Measurements from ENCODE around the gene IFNA6.
A peak's percentile ranks its signal among the peaks of the same experiment; 100 is the strongest.

Gene IFNA6

DNA sequence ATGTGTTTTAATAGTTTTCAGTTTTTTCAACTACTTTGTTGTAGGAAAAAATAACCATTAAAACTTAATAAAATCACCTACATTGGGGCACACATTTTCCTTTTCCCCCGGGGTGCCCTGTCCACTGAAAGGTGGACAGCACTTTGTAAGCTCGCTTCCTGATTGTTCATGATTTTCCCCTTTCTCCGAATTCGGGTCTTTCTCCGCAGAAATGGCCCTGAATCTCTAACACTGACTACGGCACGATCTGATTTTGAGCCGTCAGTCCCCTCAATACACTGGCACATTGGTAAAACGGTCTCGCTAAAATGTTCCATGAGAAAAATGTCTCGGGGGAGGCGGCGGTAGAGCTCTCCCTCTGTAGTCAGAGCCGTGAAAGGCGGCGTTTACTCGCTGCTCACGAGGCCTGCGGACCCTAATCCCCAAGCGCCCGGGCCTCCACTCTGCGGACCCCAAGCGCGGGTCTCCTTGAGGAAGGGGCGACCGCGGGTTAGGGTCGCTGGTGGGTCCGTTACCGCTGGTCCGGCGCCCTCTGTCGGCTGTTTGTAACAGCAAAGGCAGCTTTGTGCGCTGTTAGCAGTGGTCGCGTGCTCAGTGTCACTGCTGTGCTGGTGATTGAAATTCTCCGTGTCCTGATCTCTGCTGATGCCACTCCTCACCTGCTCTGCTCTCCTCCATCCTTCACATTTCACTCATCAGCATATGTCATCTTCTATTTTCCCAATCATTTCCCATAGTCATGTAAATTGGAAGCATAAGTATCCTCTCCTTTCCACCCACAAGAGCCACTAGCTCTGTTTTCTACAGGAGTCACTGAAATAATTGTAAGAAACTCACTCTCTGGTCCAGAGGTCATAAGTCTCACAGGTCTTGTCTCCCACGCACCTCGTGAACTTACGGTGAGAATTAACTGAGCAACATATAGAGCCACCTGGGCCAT, 45.4 kb upstream of the IFNA6 start:
- peaks cover 5% of the 10 kb centered on the region; the same call in 1 of the 2 replicates for H3K4me1 ChIP-seq (ENCODE audit: control insufficient read depth, low read length)
- no peak overlapping the region for H3K27ac ChIP-seq (ENCODE audit: low read depth, low read length)
- H3K9me2 ChIP-seq (replicated peaks; ENCODE audit: control insufficient read depth, low read length) = no peaks in the 10 kb centered on the region
- H3K79me2 ChIP-seq (ENCODE audit: control insufficient read depth, low read length) = no peaks in the 10 kb centered on the region
- H3K9me3 ChIP-seq (ENCODE audit: control insufficient read depth, insufficient read depth, low read length) = no peaks in the 10 kb centered on the region
- H3K4me3 ChIP-seq (ENCODE audit: low read length) = peak overlapping the region; percentile 20
- TF ChIP-seq, protein P1, sequence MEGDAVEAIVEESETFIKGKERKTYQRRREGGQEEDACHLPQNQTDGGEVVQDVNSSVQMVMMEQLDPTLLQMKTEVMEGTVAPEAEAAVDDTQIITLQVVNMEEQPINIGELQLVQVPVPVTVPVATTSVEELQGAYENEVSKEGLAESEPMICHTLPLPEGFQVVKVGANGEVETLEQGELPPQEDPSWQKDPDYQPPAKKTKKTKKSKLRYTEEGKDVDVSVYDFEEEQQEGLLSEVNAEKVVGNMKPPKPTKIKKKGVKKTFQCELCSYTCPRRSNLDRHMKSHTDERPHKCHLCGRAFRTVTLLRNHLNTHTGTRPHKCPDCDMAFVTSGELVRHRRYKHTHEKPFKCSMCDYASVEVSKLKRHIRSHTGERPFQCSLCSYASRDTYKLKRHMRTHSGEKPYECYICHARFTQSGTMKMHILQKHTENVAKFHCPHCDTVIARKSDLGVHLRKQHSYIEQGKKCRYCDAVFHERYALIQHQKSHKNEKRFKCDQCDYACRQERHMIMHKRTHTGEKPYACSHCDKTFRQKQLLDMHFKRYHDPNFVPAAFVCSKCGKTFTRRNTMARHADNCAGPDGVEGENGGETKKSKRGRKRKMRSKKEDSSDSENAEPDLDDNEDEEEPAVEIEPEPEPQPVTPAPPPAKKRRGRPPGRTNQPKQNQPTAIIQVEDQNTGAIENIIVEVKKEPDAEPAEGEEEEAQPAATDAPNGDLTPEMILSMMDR (IDR thresholded peaks at IDR 0.05; ENCODE audit: low read depth, low read length, poor library complexity, severe bottlenecking) = peak; percentile 92
- peak; percentile 85; the same call in 1 of the 2 replicates for TF ChIP-seq EZH2phosphoT487 (IDR thresholded peaks at IDR 0.05; ENCODE audit: borderline replicate concordance, low read length)
- H3F3A ChIP-seq (ENCODE audit: control insufficient read depth, insufficient read depth) = no peaks in the 10 kb centered on the region
- H3K4me2 ChIP-seq (ENCODE audit: low read length) = peak overlapping the region; percentile 53
- 0 out of 2 replicates have a peak, but pooled peaks cover 2% of the 10 kb centered on the region for H4K20me1 ChIP-seq (ENCODE audit: control insufficient read depth, insufficient read depth, low read depth, low read length)
- H3K27me3 ChIP-seq (ENCODE audit: control insufficient read depth, low read length) = peaks cover 42% of the 10 kb centered on the region
- H3K36me3 ChIP-seq (ENCODE audit: control insufficient read depth, low read length) = no peaks in the 10 kb centered on the region

DNA sequence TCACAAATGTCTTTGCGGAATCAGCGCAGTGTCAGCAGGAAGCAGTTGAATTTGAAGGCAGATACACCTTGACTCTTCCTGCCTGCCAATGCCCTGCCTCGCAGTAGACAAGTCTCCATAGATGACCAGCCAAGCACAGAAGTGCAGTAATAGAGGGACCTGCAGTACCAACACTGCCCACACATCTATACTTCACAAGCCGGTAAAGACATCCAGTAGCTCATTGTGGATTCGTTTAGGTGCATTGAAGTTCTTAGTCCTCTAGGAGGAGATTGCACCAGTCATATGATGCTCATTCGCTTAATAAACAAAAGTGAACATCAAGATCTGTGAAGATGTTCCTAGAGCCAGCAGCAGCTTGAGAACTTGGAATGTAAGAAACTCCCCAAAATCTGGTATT, 41.6 kb upstream of the IFNA6 start:
- Histone ChIP-seq H3K4me3 (ENCODE audit: low read length) (no peak overlapping the region), H3K27ac (ENCODE audit: low read depth, low read length) (no peak overlapping the region), H3K9me3 (ENCODE audit: control insufficient read depth, insufficient read depth, low read length) (no peaks in the 10 kb centered on the region), H3K4me1 (ENCODE audit: control insufficient read depth, low read length) (peaks cover 5% of the 10 kb centered on the region; the same call in 1 of the 2 replicates), H3K79me2 (ENCODE audit: control insufficient read depth, low read length) (no peaks in the 10 kb centered on the region), H3K36me3 (ENCODE audit: control insufficient read depth, low read length) (no peaks in the 10 kb centered on the region), H3K27me3 (ENCODE audit: control insufficient read depth, low read length) (peaks cover 49% of the 10 kb centered on the region), H4K20me1 (ENCODE audit: control insufficient read depth, insufficient read depth, low read depth, low read length) (0 out of 2 replicates have a peak, but pooled peaks cover 2% of the 10 kb centered on the region), H3K4me2 (ENCODE audit: low read length) (no peak overlapping the region), H3F3A (ENCODE audit: control insufficient read depth, insufficient read depth) (no peaks in the 10 kb centered on the region), H3K9me2 (replicated peaks; ENCODE audit: control insufficient read depth, low read length) (no peaks in the 10 kb centered on the region)
- TF ChIP-seq, protein P1 (IDR thresholded peaks at IDR 0.05; ENCODE audit: low read depth, low read length, poor library complexity, severe bottlenecking) = peak; percentile 33
- no peak for TF ChIP-seq EZH2phosphoT487 (IDR thresholded peaks at IDR 0.05; ENCODE audit: borderline replicate concordance, low read length)

DNA sequence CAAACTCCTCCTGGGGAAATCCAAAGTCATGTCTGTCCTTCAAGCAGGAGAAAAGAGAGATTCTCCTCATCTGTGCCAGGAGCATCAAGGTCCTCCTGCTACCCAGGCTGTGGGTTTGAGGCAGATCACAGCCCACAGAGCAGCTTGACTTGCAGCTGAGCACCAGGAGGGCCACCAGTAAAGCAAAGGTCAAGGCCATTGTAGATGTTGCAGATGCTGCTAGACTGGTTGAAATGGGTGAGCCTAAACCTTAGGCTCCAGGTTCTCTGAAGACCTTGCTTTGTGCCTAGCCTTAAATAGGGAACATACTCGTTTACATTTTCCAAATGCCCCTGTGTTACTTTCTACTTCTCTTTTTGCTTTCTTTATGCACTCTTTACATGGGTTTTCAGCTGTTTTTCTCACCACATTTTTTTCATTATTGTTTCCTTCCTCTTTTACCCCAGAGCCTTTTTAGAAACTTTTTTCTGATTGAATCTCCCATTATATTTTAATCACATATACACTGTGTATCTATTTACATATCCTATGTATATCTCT, 34.5 kb upstream of the IFNA6 start, which contains the start of gene IFNA2:
TSS of gene IFNA2 (minus strand) at position 268 of the 540 bp plus-strand sequence. CDS start at position 199, 69 bp downstream.
- no peaks in the 10 kb centered on the region for H3K36me3 ChIP-seq (ENCODE audit: control insufficient read depth, low read length)

More for the DNA sequence above, 34.5 kb upstream of the IFNA6 start, which contains the start of gene IFNA2:
- Histone ChIP-seq H3K4me3 (ENCODE audit: low read length) (no peak within 1 kb of the TSS), H3K4me1 (ENCODE audit: control insufficient read depth, low read length) (peaks cover 5% of the 10 kb centered on the region), H3K27me3 (ENCODE audit: control insufficient read depth, low read length) (peaks cover 31% of the 10 kb centered on the region), H3K9me3 (ENCODE audit: control insufficient read depth, insufficient read depth, low read length) (no peaks in the 10 kb centered on the region), H3K27ac (ENCODE audit: low read depth, low read length) (no peak within 1 kb of the TSS), H3K4me2 (ENCODE audit: low read length) (no peak within 1 kb of the TSS), H4K20me1 (ENCODE audit: control insufficient read depth, insufficient read depth, low read depth, low read length) (no peaks in the 10 kb centered on the region), H3K79me2 (ENCODE audit: control insufficient read depth, low read length) (no peaks in the 10 kb centered on the region), H3K9me2 (replicated peaks; ENCODE audit: control insufficient read depth, low read length) (no peaks in the 10 kb centered on the region), H3F3A (ENCODE audit: control insufficient read depth, insufficient read depth) (no peaks in the 10 kb centered on the region)
- no peak for TF ChIP-seq EZH2phosphoT487 (IDR thresholded peaks at IDR 0.05; ENCODE audit: borderline replicate concordance, low read length)
- TF ChIP-seq, protein P1 (IDR thresholded peaks at IDR 0.05; ENCODE audit: low read depth, low read length, poor library complexity, severe bottlenecking) = no peak

All from DOHH2 (cell line).